GM19193 (cell line): ENCODE results near the gene C6orf89.

Source experiments
- POLR2A ChIP-seq: IDR thresholded peaks from 4 replicates; pipeline ENCODE4 v1.6.1; 2011; ENCODE audit not compliant: insufficient read depth, insufficient read length; ENCODE audit errors: extremely low read depth

Gene C6orf89

DNA sequence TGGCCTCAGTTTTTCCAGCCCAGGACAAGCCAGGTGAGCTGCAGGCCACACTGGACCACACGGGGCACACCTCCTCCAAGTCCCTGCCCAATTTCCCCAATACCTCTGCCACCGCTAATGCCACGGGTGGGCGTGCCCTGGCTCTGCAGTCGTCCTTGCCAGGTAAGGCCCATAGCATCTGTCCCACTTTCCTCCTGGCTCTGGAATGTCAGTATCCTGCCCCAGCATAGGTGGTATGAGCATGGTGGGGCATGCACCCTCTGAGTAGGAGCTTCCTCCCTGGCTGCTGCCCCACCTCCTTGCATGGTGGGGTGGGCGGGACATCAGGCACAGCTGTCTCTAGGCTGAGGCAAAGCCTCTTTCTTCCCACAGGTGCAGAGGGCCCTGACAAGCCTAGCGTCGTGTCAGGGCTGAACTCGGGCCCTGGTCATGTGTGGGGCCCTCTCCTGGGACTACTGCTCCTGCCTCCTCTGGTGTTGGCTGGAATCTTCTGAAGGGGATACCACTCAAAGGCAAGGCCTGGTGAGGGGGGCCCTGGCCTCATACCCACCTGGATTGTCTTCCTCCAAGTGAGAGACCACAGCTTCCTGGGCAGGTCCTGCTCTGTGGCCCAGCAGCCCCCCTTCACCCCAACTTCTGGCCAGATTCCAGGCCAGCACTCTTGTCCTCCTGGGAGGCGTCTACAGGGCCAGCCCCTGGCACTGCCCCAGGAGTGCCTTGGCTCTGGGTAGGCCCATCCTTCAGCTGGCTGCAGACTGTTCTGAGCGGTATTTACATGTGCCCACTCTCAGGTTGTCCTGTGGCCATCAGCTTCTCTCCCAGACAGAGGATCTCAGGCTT lies 77.9 kb downstream of the C6orf89 start:
- TF ChIP-seq POLR2A, result no peak

DNA sequence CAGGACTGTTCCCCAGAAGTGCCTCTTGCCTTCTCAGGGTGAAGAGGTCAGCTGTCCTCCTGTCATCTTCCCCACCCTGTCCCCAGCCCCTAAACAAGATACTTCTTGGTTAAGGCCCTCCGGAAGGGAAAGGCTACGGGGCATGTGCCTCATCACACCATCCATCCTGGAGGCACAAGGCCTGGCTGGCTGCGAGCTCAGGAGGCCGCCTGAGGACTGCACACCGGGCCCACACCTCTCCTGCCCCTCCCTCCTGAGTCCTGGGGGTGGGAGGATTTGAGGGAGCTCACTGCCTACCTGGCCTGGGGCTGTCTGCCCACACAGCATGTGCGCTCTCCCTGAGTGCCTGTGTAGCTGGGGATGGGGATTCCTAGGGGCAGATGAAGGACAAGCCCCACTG lies 78.6 kb downstream of the C6orf89 start:
- no peak for TF ChIP-seq POLR2A

DNA sequence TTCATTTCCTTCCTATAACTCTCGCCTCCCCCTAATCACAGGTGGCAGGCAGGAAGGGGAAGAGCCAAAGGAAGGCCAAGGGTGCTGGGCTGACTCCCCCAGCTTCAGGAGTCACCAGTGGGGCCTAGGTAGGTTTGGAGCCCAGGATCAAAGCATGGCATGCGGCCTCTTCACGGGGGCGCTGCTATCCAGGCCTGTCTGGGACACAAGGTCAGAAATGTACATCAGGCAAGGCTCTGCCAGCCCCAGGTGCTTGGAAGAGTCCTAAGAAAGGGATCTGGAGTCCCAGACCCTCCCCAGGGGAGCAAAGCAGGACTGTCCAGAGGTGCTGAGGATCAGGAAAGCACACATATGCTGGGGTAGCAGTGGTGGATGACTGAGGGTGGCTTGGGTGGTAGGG lies 79.2 kb downstream of the C6orf89 start:
- no peak for TF ChIP-seq POLR2A

DNA sequence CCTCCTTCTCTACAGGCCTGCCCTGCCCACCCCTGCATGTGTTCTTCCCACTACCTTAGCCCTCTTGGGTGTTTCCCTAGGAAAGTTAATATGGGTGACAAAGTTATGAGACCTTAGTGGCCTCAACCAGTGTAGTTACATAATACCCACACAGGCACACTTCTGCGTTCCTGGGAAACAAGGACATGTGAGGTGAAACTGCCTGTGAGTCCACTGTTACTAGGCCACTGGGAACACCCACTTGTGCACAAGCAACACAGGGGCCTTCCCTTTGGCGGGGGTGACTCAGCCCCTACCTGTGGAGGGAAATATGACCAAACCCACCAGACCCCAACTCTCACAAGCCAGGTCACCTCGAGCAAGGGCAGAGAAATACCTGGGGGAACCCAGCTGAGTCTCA lies 81.5 kb downstream of the C6orf89 start:
- TF ChIP-seq POLR2A, result peak; percentile 29

DNA sequence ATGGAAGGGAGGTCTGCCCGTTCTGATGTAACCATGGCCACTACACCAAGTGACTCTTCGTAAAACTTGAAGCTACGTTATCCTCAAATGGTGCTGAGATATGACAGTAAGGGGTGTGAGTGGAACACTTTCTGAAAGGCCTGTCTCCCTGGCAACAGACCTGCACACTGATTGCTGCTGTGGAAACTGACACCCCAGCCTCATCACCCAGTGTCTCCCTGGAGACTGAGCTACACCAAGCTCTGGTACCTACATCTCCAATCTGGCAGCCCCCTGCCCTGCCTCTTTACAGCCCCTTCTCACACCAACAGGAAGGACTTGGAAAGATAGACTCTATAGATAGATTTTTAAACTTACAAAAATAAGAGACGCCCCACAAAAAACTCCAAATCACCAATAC lies 82.0 kb downstream of the C6orf89 start:
- no peak for TF ChIP-seq POLR2A

DNA sequence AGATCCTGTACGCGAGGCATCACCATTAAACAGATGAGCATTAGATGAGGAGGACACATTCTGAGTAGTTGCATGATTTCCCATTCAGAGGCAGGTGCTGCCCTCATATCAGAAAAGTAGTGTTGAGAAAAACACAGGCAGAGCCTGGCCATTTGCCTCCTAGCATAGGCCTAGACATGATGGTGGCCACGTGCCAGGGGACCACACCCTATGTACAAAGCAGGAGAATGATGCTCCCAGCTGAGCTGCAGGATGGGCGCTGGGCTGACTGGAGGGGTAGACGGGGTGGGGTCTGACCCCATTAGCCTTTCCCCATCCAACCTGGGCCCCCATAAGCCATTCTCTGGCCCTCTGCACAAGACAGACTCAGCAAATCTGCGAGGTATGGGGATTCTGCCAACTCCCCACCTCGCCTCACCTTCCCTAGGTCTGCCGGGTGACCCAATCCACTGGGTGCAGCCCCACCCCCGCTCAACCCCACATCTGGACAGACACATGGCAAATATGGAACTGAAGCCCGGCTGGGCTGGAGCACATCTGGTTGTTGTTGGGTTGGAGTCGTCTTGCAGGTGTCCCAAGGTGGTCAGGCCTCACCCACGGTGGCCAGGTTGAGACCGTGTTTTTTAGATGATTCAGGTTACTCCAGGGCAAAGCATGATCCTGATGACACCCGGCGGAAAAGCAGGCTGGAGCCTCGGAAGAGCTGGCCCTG lies 82.7 kb downstream of the C6orf89 start:
- TF ChIP-seq POLR2A, result no peak

DNA sequence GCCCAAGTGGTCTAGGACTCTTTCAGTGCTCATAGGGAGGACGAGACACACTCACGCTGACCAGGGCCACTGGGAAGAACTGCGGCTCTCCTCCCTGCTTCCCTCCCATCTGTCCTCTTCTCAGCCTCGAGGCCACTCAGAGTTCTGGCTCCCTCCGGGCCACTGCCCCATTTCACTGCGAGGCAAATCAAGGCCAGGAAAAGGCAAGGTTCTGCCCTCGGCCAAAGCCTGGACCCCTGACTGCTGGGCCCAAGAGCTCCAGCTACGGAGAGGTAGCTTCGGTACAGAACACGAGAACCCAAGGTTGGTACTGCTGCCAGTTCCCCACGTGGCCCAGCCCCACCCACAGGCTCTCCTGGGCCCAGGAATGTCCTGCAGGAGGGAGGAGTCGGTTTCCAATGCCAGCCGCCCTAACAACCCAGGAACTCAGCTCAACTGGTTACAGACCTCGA lies 83.5 kb downstream of the C6orf89 start:
- TF ChIP-seq POLR2A, result no peak

DNA sequence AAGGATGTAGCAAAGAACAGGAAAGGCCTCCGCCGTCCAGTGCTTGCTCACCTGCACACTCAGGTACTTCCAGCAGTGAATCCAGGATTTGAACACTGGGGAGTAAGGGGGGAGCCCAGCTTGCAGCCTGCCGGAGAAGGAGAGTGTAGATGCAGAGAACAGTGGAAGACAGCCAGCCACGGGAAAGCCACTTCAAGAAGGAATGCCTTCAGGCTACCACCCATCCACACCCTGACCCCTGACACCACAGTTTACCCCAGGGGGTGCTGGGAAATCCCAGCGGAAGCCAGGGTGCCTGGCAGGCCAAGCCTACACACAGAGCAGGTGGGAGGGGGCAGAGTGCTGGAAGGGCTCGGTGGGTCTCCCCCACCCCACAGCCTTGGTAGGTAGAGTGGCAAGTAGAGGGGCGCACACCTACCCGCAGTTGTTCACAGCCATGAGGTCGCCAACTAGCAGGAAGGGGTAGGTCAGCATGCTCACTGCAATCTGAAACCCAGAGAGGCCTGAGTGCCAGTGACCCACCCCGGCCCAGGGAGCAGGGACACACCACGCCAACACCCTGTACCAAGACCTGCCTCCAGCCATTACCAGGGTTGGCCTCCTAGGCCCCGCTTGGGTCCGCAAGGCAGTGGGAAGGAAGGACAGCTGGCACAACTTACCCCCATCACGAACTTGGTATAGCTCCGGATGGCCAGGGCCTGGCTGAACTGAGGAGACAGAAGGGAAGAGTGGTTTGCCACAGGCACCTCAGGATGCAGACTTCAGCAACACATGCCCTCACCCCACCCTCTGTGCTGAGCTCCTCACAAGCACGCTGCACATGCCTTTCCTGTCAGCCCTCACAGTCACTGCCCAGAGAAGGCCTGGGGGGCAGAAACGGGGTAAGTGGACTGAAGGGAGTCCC lies 84.5 kb downstream of the C6orf89 start:
- no peak for TF ChIP-seq POLR2A

DNA sequence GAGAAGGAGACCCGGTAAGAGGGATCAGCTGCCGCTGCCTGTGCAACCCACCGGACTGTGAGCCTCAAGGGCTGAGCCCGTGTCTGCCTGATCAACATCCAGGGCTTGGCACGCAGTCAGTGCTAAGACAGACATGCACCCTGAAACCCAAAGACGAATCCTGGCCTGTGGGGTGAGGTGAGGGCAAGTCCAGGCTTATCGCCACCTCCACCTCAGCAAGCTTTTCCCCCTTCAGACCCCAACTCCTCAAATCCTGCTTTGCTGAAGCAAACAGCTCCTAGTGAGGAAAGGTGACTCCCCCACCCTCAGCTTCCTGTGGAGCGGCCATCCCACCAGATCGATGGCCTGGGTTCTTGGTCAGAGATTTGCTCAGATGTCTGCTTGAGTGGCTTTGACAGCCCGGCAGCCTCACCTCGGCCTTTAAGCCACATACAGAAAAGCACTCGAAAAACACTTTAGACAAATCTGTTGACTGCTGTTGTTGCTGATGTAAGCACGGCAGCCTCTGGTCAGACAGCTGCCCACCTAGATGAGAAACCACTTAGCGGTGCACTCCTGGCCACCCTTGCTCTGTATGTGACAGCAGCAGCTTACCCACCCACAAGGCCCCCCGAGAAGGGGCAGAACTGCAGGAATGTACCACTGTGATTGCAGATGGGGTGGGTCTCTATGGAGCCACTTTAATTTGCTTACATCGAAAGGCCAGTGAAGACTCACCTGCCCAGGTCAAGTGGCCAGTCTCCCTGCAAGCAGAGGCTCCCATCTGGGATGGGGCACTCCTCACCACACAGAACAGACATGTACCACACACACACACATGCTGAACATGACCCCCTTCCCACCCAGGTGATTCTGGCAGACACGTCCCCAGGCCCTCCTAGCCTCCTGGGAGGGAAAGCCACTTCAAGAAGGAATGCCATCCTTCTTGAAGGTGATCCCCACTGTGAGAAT lies 85.4 kb downstream of the C6orf89 start:
- TF ChIP-seq POLR2A, result no peak

DNA sequence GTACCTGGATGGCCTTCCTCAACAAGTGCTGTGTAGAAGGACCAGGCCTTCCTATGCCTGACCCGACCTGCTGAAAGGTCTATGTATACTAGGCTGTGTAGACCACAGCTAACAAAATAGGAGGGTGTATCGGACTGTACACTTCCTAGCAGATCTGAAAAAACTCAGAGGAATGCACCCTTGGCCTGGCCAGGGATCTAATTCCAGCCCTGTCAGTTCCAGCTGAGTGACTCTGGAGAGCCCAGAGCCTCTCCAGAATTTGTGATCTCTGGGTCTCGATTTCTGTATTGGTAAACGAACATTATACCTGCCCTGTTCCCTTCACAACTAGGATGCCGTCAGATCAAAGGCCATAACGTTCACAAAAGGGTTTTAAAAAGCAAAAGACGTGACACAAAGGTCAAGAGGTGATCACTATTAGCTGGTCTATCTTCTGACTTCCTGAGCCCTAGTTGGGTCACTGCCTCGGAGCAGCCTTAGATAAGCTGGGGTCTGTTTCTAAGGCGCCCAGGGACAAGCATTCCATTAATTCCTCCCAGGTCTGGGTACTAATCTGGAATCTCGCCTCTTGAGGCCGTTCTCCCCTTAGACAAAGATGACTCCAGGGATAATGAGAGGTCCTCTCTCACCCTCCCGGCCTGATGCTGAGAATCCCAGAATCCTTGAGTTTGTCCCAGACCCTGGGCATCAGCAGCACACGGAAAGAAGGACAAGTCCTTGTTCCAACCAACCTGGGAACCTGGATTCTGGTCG lies 86.3 kb downstream of the C6orf89 start:
- TF ChIP-seq POLR2A, result no peak

DNA sequence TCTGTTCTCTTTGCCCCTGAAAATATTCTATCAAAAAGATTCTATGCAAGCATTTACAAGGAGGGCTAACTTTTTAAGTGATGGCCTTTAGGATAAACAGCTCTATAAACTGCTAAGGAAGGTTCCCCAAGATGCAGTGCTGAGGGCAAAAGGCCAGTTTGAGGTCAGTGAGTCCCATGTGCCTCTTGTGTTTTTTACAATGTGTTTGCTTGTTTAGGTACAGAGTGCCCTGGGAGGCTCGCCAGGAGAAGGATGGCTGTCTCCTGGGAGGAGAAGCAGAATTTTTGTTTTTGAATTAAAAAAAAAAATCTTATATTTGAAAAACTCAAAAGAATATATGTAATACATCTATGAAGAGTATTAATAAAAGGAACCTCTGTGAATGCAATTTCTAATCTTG lies 87.4 kb downstream of the C6orf89 start:
- no peak for TF ChIP-seq POLR2A

DNA sequence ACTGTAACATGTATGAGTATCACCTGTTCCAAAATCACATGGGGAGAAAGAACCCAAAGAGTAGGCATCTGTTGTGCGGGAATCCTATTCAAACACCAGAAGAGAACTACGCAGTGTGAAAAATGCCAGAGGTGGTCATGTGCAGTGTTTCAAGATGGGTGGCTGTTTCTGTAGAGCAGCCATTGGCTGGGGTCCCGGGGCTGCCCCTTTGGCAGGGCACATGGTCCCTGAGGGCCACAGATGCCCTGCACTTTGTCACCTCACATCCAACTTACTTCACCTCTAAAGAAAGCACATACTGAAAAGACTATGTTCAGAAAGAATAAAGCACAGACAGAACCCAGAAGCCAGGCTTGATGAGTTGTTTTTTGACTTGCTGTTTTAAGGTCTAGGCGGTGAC lies 87.9 kb downstream of the C6orf89 start:
- TF ChIP-seq POLR2A, result no peak

DNA sequence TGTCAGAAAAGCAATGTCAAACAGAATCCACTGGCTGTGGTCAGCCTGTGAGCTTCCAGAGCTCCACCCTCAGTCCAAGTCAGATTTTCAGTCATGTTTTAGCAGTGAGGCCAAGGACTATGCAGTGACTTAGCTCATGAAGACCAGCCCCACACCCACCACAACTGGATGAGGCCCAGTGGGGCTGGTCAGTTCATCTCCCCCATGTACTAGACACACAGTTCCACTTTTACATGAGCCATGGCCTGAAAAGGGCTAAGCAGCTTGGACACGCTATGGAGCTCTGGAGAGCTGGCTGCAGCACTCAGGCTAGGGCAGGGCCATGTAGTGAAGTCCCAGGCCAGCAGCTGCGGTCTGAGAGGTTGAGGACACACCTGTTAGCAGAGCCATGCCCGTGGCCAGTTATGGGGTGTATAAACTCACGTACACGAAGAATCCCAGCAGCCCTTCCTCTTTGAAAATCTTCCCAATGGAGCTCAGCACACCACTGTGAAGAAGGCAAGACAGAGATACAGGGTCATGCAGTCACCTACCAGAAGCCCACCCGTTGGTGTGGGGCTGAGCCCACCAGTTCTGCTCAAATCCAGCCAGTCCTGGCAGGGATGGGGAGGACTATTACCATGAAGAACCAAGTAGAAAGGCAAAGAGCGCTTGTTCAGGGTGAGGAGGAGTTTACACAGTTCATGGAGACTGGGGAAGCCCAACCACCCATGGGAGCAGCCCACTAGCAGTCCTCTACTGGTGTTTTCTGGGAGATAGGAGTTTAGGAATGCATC lies 89.7 kb downstream of the C6orf89 start:
- no peak for TF ChIP-seq POLR2A

DNA sequence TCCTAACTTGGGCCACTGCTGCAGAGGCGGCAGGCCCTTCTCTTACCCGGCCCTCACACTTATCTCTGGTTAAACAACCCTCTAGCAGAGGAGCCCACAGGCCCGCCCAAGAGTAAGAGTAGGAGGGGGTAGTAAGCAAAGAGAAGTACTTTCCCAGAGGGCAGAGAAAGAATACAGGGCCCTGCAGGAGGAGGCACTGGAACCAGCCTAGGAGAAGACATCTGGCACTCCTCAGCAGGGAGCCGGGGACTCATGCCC lies 90.2 kb downstream of the C6orf89 start:
- no peak for TF ChIP-seq POLR2A

DNA sequence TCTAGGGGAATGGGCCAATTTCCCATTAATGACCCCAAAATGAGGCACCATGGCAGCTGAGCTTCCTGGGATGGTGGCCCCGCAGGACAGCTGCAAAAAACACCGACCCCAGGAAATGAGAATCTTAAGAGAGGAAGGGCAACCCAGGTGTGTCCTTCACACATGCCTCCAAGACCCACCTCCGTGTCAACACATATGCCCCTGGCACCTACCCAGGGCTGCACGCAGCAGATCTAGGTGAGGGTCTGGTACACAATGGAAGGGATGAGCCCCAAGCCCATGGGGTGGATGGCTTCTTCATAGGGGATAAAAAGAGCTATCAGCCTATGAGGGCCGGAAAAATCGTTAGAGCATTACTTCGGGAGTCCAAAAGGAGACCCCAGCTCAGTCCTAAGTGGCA lies 90.8 kb downstream of the C6orf89 start:
- no peak for TF ChIP-seq POLR2A
